ENCODE results near the gene MEGF10. TPM values are rescaled to one million over a fixed set of nuclear protein-coding genes. Genes with fewer than 3 reads are reported as not detected.

MEGF10 gene
- polyA plus RNA-seq, 1 donor from 2014 or later: 0.05 TPM

DNA sequence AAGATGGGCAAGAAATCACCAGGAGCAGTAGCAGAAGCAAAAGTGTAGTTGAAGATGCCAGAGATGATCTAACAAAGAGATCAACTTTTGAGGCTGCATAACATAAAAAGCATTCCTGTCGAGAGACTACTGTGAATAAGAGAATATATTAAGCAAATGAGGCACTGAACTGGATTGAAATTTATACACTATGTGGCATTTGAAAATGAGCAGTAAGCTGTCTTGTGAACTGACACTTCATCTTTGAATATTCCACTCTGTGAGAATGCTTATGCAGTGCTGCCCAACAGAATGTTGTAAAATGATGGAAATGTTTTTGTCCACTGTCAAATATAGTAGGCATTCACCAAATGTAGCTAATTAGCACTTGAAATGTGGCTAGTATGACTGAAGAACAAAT, 208.0 kb downstream of the MEGF10 start:
- Histone ChIP-seq H3K27me3 (ENCODE audit: insufficient read depth, low read depth, low read length) (no peaks in the 10 kb centered on the region), H3K4me3 (ENCODE audit: low read length) (no peak overlapping the region), H4K20me1 (ENCODE audit: insufficient read depth) (no peaks in the 10 kb centered on the region), H3F3A (ENCODE audit: insufficient read depth, low read length, poor library complexity, severe bottlenecking) (no peaks in the 10 kb centered on the region), H3K79me2 (replicated peaks; ENCODE audit: insufficient read depth, low read length) (no peaks in the 10 kb centered on the region), H3K9me2 (ENCODE audit: insufficient read depth, low read length) (no peaks in the 10 kb centered on the region), H3K27ac (ENCODE audit: low read length) (peak overlapping the region; percentile 7), H3K9ac (ENCODE audit: low read length) (no peak overlapping the region), H3K36me3 (ENCODE audit: insufficient read depth, low read length) (no peaks in the 10 kb centered on the region), H3K4me2 (ENCODE audit: low read length) (no peak overlapping the region), H3K9me3 (ENCODE audit: low read length) (no peaks in the 10 kb centered on the region), H2AFZ (ENCODE audit: low read depth, low read length) (no peak overlapping the region)
- peak; percentile 76 for TF ChIP-seq POLR2AphosphoS5 (IDR thresholded peaks at IDR 0.05)
- no peak for TF ChIP-seq EZH2 (IDR thresholded peaks at IDR 0.05; ENCODE audit: borderline replicate concordance, insufficient read depth, low read length, poor library complexity, severe bottlenecking)
- no peak for TF ChIP-seq RAD21 (conservative IDR thresholded peaks at IDR 0.05)
- TF ChIP-seq, protein P1, sequence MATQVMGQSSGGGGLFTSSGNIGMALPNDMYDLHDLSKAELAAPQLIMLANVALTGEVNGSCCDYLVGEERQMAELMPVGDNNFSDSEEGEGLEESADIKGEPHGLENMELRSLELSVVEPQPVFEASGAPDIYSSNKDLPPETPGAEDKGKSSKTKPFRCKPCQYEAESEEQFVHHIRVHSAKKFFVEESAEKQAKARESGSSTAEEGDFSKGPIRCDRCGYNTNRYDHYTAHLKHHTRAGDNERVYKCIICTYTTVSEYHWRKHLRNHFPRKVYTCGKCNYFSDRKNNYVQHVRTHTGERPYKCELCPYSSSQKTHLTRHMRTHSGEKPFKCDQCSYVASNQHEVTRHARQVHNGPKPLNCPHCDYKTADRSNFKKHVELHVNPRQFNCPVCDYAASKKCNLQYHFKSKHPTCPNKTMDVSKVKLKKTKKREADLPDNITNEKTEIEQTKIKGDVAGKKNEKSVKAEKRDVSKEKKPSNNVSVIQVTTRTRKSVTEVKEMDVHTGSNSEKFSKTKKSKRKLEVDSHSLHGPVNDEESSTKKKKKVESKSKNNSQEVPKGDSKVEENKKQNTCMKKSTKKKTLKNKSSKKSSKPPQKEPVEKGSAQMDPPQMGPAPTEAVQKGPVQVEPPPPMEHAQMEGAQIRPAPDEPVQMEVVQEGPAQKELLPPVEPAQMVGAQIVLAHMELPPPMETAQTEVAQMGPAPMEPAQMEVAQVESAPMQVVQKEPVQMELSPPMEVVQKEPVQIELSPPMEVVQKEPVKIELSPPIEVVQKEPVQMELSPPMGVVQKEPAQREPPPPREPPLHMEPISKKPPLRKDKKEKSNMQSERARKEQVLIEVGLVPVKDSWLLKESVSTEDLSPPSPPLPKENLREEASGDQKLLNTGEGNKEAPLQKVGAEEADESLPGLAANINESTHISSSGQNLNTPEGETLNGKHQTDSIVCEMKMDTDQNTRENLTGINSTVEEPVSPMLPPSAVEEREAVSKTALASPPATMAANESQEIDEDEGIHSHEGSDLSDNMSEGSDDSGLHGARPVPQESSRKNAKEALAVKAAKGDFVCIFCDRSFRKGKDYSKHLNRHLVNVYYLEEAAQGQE (IDR thresholded peaks at IDR 0.05; ENCODE audit: borderline replicate concordance): peak; percentile 70
- TF ChIP-seq, protein P2, sequence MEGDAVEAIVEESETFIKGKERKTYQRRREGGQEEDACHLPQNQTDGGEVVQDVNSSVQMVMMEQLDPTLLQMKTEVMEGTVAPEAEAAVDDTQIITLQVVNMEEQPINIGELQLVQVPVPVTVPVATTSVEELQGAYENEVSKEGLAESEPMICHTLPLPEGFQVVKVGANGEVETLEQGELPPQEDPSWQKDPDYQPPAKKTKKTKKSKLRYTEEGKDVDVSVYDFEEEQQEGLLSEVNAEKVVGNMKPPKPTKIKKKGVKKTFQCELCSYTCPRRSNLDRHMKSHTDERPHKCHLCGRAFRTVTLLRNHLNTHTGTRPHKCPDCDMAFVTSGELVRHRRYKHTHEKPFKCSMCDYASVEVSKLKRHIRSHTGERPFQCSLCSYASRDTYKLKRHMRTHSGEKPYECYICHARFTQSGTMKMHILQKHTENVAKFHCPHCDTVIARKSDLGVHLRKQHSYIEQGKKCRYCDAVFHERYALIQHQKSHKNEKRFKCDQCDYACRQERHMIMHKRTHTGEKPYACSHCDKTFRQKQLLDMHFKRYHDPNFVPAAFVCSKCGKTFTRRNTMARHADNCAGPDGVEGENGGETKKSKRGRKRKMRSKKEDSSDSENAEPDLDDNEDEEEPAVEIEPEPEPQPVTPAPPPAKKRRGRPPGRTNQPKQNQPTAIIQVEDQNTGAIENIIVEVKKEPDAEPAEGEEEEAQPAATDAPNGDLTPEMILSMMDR (IDR thresholded peaks at IDR 0.05; ENCODE audit: poor library complexity, severe bottlenecking): no peak
- TF ChIP-seq EP300 (conservative IDR thresholded peaks at IDR 0.05; ENCODE audit: poor library complexity, severe bottlenecking): peak; percentile 92
- TF ChIP-seq SMC3 (conservative IDR thresholded peaks at IDR 0.05; ENCODE audit: poor library complexity): no peak

DNA sequence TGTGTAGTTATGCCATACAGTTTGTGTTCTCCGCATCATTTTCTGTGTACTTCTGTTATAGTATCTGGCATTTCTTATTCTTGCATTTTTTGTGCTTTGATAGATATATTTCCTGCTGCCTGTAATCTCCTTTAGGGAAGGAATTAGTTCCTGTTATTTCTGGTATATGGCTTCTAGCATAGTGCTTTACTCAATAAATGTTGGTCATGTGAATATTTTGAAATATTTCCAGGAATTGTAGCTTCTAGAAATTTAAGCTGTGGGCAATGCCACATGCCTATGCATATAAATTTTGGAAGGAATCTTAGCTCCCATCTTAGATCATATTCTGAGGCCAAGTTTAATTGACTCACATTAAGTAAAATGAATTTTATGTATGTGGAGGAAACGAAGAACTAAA, 215.3 kb downstream of the MEGF10 start:
- Histone ChIP-seq H2AFZ (ENCODE audit: low read depth, low read length) (no peak overlapping the region), H3F3A (ENCODE audit: insufficient read depth, low read length, poor library complexity, severe bottlenecking) (no peaks in the 10 kb centered on the region), H4K20me1 (ENCODE audit: insufficient read depth) (no peaks in the 10 kb centered on the region), H3K9me2 (ENCODE audit: insufficient read depth, low read length) (no peaks in the 10 kb centered on the region), H3K4me2 (ENCODE audit: low read length) (no peak overlapping the region), H3K79me2 (replicated peaks; ENCODE audit: insufficient read depth, low read length) (no peaks in the 10 kb centered on the region), H3K27ac (ENCODE audit: low read length) (no peak overlapping the region), H3K4me3 (ENCODE audit: low read length) (no peak overlapping the region), H3K36me3 (ENCODE audit: insufficient read depth, low read length) (no peaks in the 10 kb centered on the region), H3K27me3 (ENCODE audit: insufficient read depth, low read depth, low read length) (no peaks in the 10 kb centered on the region), H3K9me3 (ENCODE audit: low read length) (no peaks in the 10 kb centered on the region), H3K9ac (ENCODE audit: low read length) (no peak overlapping the region)
- TF ChIP-seq EZH2 (IDR thresholded peaks at IDR 0.05; ENCODE audit: borderline replicate concordance, insufficient read depth, low read length, poor library complexity, severe bottlenecking): no peak
- TF ChIP-seq, protein P1 (IDR thresholded peaks at IDR 0.05; ENCODE audit: borderline replicate concordance): no peak
- TF ChIP-seq RAD21 (conservative IDR thresholded peaks at IDR 0.05): no peak
- TF ChIP-seq TAF1 (IDR thresholded peaks at IDR 0.05; ENCODE audit: low read depth): no peak
- TF ChIP-seq, protein P2 (IDR thresholded peaks at IDR 0.05; ENCODE audit: poor library complexity, severe bottlenecking): no peak
- no peak for TF ChIP-seq MXI1 (conservative IDR thresholded peaks at IDR 0.05; ENCODE audit: poor library complexity, severe bottlenecking)
- TF ChIP-seq EP300 (conservative IDR thresholded peaks at IDR 0.05; ENCODE audit: poor library complexity, severe bottlenecking): no peak
- no peak for TF ChIP-seq POLR2AphosphoS5 (IDR thresholded peaks at IDR 0.05)
- TF ChIP-seq SMC3 (conservative IDR thresholded peaks at IDR 0.05; ENCODE audit: poor library complexity): no peak

Data from neural cell (in vitro differentiated cells).